ENCODE data around the gene FSIP1. TPM values are rescaled to one million over a fixed set of nuclear protein-coding genes. Genes with fewer than 3 reads are reported as not detected.
A peak's percentile ranks its signal among the peaks of the same experiment; 100 is the strongest.

Gene FSIP1
- total RNA-seq, 3 donors from 2014 or later = 4.1 to 12.1 (median 5.1) TPM

- DNase-seq (no peak), ATAC-seq (no peak)
- intact Hi-C loops (cut with DNase I, micrococcal nuclease) = loop anchor here (5.0 to 10.0 kb wide), 5 partner anchors 170 to 770 kb away; no protein-coding TSS in a partner anchor
- Histone ChIP-seq H3K36me3 (ENCODE audit: low read depth) (no peaks in the 10 kb centered on the region), H3K9me3 (no peaks in the 10 kb centered on the region), H3K4me3 (no peak overlapping the region), H3K4me1 (ENCODE audit: low read depth) (peaks cover 25% of the 10 kb centered on the region)
- TF ChIP-seq, protein P1, sequence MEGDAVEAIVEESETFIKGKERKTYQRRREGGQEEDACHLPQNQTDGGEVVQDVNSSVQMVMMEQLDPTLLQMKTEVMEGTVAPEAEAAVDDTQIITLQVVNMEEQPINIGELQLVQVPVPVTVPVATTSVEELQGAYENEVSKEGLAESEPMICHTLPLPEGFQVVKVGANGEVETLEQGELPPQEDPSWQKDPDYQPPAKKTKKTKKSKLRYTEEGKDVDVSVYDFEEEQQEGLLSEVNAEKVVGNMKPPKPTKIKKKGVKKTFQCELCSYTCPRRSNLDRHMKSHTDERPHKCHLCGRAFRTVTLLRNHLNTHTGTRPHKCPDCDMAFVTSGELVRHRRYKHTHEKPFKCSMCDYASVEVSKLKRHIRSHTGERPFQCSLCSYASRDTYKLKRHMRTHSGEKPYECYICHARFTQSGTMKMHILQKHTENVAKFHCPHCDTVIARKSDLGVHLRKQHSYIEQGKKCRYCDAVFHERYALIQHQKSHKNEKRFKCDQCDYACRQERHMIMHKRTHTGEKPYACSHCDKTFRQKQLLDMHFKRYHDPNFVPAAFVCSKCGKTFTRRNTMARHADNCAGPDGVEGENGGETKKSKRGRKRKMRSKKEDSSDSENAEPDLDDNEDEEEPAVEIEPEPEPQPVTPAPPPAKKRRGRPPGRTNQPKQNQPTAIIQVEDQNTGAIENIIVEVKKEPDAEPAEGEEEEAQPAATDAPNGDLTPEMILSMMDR (IDR thresholded peaks at IDR 0.05) = no peak
Measured at GRCh38 chr15:39584662-39585388, 197.8 kb downstream of the FSIP1 start.

GRCh38 chr15:39584266-39584659, 198.4 kb downstream of the FSIP1 start:
- H3K4me3 ChIP-seq = no peak overlapping the region
- no peak for DNase-seq
- intact Hi-C loops (cut with DNase I, micrococcal nuclease) = loop anchor here (5.0 to 10.0 kb wide), 5 partner anchors 171 to 769 kb away; no protein-coding TSS in a partner anchor
- ATAC-seq = no peak
- TF ChIP-seq, protein P1 (IDR thresholded peaks at IDR 0.05) = no peak
- H3K9me3 ChIP-seq = no peaks in the 10 kb centered on the region
- peaks cover 27% of the 10 kb centered on the region for H3K4me1 ChIP-seq (ENCODE audit: low read depth)
- H3K36me3 ChIP-seq (ENCODE audit: low read depth) = no peaks in the 10 kb centered on the region

DNA sequence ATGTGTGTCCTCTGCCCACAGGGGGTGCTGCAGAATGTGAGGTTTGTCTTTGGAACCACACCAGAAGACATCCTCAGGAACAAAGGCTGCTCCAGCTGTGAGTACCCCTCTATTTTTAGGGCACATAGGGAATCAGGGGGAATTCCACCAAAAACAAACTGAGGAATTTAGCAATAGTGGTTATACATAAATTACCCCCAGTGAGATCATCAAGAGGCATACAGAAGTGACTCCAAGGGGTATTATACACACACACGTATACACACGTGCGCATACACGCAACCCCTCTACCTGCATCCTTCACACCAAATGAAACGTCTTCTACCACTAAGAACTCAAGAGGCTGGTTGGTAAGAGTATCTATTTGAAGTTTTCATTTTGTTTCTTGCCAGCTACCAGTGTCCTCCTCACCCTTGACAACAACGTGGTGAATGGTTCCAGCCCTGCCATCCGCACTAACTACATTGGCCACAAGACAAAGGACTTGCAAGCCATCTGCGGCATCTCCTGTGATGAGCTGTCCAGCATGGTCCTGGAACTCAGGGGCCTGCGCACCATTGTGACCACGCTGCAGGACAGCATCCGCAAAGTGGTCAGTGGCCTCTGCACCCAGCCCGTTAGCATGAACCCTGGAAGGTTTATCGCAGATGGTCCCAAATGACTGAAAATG, 198.9 kb downstream of the FSIP1 start:
- intact Hi-C loops (cut with DNase I, micrococcal nuclease) = loop anchor here (5.0 to 10.0 kb wide), 5 partner anchors 171 to 769 kb away; no protein-coding TSS in a partner anchor
- ATAC-seq (no peak), DNase-seq (peak in 2 of 3 donors; percentile 66 to 74)
- H3K4me1 ChIP-seq (ENCODE audit: low read depth) = peaks cover 27% of the 10 kb centered on the region
- no peaks in the 10 kb centered on the region for H3K9me3 ChIP-seq
- H3K36me3 ChIP-seq (ENCODE audit: low read depth) = no peaks in the 10 kb centered on the region
- no peak overlapping the region for H3K4me3 ChIP-seq
- TF ChIP-seq, protein P1 (IDR thresholded peaks at IDR 0.05) = peak; percentile 22

DNA sequence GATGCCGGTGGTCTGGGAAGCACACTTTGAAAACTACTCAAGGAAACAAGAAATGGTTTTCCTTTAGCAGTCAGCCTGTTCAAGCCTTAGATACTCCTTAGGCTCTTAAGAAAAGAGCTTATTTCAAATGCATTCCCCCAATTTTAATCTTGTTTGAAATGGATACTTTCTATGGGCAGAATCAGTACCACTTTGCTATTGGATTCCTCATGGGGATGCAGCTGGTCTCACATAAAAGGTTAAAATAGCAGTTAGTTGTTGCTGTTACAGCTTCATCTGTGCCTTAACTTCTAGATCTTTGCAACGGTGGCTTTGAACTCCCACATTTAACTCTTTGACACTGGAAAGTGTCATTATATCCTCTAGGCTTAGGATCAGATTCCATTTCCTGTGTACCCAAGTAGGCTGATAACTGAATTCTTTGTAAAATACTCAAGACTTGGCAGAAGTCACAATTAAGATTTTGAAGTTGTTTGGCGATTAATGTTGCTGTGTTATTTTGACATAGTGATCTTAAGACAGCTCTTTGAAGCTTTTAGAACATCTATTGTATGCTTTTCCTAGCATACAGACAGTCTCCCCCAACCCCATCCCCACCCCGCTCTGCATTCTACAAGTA, 199.6 kb downstream of the FSIP1 start:
- TF ChIP-seq, protein P1 (IDR thresholded peaks at IDR 0.05) = no peak
- intact Hi-C loops (cut with DNase I, micrococcal nuclease) = loop anchor here (5.0 to 10.0 kb wide), 5 partner anchors 172 to 768 kb away; no protein-coding TSS in a partner anchor
- Histone ChIP-seq H3K4me3 (peak overlapping the region; percentile 7), H3K36me3 (ENCODE audit: low read depth) (no peaks in the 10 kb centered on the region), H3K9me3 (no peaks in the 10 kb centered on the region), H3K4me1 (ENCODE audit: low read depth) (peaks cover 27% of the 10 kb centered on the region)
- ATAC-seq = no peak
- no peak for DNase-seq

DNA sequence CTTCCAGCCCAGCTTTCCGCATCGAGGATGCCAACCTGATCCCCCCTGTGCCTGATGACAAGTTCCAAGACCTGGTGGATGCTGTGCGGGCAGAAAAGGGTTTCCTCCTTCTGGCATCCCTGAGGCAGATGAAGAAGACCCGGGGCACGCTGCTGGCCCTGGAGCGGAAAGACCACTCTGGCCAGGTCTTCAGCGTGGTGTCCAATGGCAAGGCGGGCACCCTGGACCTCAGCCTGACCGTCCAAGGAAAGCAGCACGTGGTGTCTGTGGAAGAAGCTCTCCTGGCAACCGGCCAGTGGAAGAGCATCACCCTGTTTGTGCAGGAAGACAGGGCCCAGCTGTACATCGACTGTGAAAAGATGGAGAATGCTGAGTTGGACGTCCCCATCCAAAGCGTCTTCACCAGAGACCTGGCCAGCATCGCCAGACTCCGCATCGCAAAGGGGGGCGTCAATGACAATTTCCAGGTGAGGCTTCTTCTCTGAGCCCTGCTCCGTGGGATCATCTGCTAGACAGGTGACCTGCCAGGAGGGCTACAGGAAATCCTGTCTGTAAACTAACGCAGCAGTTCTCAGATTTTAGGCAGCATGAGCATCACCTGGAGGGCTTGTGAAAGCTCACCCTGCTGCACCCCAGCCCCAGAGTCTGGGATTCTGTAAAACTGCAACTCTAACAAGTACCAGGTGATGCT, 200.2 kb downstream of the FSIP1 start:
- peak; percentile 62 to 65 (median 63) for DNase-seq
- H3K36me3 ChIP-seq (ENCODE audit: low read depth) = no peaks in the 10 kb centered on the region
- ATAC-seq = no peak
- H3K9me3 ChIP-seq = no peaks in the 10 kb centered on the region
- intact Hi-C loops (cut with DNase I, micrococcal nuclease) = loop anchor here (5.0 to 10.0 kb wide), 5 partner anchors 172 to 768 kb away; no protein-coding TSS in a partner anchor
- peaks cover 27% of the 10 kb centered on the region for H3K4me1 ChIP-seq (ENCODE audit: low read depth)
- H3K4me3 ChIP-seq = peak overlapping the region; percentile 64
- TF ChIP-seq, protein P1 (IDR thresholded peaks at IDR 0.05) = no peak

Measured in mucosa of descending colon (tissue), 3 donors.